Small intestine (tissue), 7 donors: ENCODE results near the gene BFSP2. TPM values are rescaled to one million over a fixed set of nuclear protein-coding genes. Genes with fewer than 3 reads are reported as not detected.

ENCODE experiments used
- DNase-seq, 2 donors: peaks; one replicate each; pipeline versions ENCODE4 v3.0.0 to v3.0.0-alpha.2; 2013
- FAIRE-seq: peaks from 2 replicates; lab custom pipeline; 2012; peaks lifted over from hg19 to GRCh38; lab: Jason Lieb, UNC
- H3K27ac ChIP-seq, 3 donors: one replicate each; pipeline ENCODE4 v1.5.1; 2013; ENCODE audit warnings: low read length in 2 of 3, mild to moderate bottlenecking in 2 of 3, control low read depth in 1 of 3, inconsistent platforms in 1 of 3, low read depth in 1 of 3, moderate library complexity in 1 of 3
- H3K27me3 ChIP-seq, 3 donors: one replicate each; pipeline ENCODE4 v1.6.1; 2013; ENCODE audit warnings: low read length in 3 of 3, inconsistent platforms in 1 of 3; ENCODE audit not compliant: control insufficient read depth in 3 of 3, insufficient read depth in 3 of 3
- H3K36me3 ChIP-seq, 3 donors: one replicate each; pipeline ENCODE4 v1.6.1; 2013; ENCODE audit warnings: low read length in 3 of 3, inconsistent platforms in 1 of 3, low read depth in 1 of 3, mild to moderate bottlenecking in 1 of 3, moderate library complexity in 1 of 3; ENCODE audit not compliant: control insufficient read depth in 3 of 3, insufficient read depth in 2 of 3
- H3K4me1 ChIP-seq, 3 donors: one replicate each; pipeline ENCODE4 v1.6.1; 2013; ENCODE audit warnings: low read length in 2 of 3, inconsistent platforms in 1 of 3, low read depth in 1 of 3, mild to moderate bottlenecking in 1 of 3, moderate library complexity in 1 of 3; ENCODE audit not compliant: control insufficient read depth in 3 of 3, insufficient read depth in 2 of 3
- H3K4me3 ChIP-seq, 3 donors: one replicate each; pipeline ENCODE4 v1.5.1; 2013; ENCODE audit warnings: low read length in 3 of 3, control low read depth in 1 of 3, inconsistent platforms in 1 of 3, low read depth in 1 of 3, mild to moderate bottlenecking in 1 of 3, moderate library complexity in 1 of 3
- H3K9me3 ChIP-seq, 2 donors: one replicate each; pipeline ENCODE4 v1.6.1; 2013; ENCODE audit warnings: low read depth in 1 of 2, low read length in 1 of 2; ENCODE audit not compliant: control insufficient read depth in 2 of 2, insufficient read depth in 1 of 2
- WGBS, 3 donors: extraction: QIAGEN DNeasy Blood & Tissue Kit; methylation state at CpG; one replicate each; pipeline ENCODE4 v1.1.7; 2013; 5-methylcytosine and 5-hydroxymethylcytosine counted together
- polyA plus RNA-seq, 4 donors: library from polyadenylated mRNA; stranded (reverse) in 3 of 4; unstranded in 1 of 4; fragments of 200-250 nt in 3 of 4; fragments of 120-200 nt in 1 of 4; gene quantifications; one replicate each; pipeline versions ENCODE4 v1.2.1 to v1.2.3, GENCODE V29; 2013
- donor health status: healthy with polysubstance abuse.
- donor health status: control.
- donor health status: control.
- donor health status: Bipolar disorder and iron deficiency.
- donor health status: healthy.

Gene BFSP2
- polyA plus RNA-seq, 4 donors: 1.3 TPM; not detected in 3

DNA sequence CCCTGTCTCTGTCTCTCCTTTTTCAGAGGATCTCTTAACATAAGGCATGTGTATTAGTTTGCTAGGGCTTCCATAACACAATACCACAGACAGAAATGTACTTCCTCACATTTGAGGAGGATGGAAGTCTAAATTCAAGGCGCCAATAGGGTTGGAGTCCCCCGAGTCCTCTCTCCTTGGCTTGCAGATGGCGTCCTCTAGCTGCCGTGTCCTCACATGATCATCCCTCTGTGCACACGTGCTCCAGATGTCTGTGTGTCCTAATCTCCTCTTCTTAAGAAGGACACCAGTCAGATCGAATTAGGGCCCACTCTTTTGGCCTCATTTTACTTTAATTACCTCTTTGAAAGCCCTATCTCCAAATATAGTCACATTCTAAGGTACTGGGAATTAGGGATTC is 23.0 kb upstream of the BFSP2 start:
- no peak overlapping the region for H3K4me3 ChIP-seq
- no peaks in the 10 kb centered on the region for H3K4me1 ChIP-seq
- FAIRE-seq (no peak), DNase-seq (no peak)
- WGBS, 3 donors: 60 to 67% (median 64%) methylated on average over 6 of the region's 6 CpGs
- H3K27ac ChIP-seq: no peak overlapping the region
- H3K9me3 ChIP-seq: no peaks in the 10 kb centered on the region
- no peaks in the 10 kb centered on the region for H3K27me3 ChIP-seq
- no peaks in the 10 kb centered on the region for H3K36me3 ChIP-seq

DNA sequence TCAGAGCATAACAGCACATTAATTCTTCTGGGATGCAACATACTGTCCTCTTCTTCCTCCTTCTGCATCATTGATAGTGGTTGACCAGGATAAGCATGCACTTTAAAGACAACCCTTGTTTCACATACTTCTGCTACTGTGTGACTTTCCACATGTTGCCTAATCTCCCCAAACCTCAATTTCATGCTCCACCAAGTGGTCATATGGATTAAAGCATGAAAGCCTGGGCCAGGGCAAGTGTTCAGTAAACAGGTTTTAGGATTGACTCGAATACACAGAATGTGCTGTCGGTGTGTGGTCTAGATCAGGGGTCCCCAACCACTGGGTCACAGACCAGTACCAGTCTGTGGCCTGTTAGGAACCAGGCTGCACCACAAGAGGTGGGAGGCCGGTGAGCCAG is 22.5 kb upstream of the BFSP2 start:
- DNase-seq (peak in 1 of 2 donors; percentile 10), FAIRE-seq (no peak)
- Histone ChIP-seq H3K4me3 (no peak overlapping the region), H3K27me3 (no peaks in the 10 kb centered on the region), H3K27ac (no peak overlapping the region), H3K36me3 (no peaks in the 10 kb centered on the region), H3K4me1 (no peaks in the 10 kb centered on the region), H3K9me3 (no peaks in the 10 kb centered on the region)
- 51 to 75% (median 69%) methylated on average over 3 of the region's 3 CpGs for WGBS, 3 donors

DNA sequence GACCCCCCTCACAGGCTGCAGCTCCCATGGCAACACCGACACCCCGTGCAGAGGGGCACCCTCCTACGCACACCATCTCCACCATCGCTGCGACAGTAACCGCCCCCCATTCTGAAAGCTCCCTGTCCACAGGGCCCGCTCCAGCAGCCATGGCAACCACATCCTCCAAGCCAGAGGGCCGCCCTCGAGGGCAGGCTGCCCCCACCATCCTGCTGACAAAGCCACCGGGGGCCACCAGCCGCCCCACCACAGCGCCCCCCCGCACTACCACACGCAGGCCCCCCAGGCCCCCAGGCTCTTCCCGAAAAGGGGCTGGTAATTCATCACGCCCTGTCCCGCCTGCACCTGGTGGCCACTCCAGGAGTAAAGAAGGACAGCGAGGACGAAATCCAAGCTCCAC is 19.9 kb upstream of the BFSP2 start:
- DNase-seq (no peak), FAIRE-seq (no peak)
- H3K27me3 ChIP-seq: no peaks in the 10 kb centered on the region
- no peaks in the 10 kb centered on the region for H3K9me3 ChIP-seq
- H3K4me3 ChIP-seq: no peak overlapping the region
- H3K27ac ChIP-seq: no peak overlapping the region
- WGBS, 3 donors: 90 to 94% (median 93%) methylated on average over 19 of the region's 19 CpGs
- H3K4me1 ChIP-seq: no peaks in the 10 kb centered on the region
- H3K36me3 ChIP-seq: no peaks in the 10 kb centered on the region

DNA sequence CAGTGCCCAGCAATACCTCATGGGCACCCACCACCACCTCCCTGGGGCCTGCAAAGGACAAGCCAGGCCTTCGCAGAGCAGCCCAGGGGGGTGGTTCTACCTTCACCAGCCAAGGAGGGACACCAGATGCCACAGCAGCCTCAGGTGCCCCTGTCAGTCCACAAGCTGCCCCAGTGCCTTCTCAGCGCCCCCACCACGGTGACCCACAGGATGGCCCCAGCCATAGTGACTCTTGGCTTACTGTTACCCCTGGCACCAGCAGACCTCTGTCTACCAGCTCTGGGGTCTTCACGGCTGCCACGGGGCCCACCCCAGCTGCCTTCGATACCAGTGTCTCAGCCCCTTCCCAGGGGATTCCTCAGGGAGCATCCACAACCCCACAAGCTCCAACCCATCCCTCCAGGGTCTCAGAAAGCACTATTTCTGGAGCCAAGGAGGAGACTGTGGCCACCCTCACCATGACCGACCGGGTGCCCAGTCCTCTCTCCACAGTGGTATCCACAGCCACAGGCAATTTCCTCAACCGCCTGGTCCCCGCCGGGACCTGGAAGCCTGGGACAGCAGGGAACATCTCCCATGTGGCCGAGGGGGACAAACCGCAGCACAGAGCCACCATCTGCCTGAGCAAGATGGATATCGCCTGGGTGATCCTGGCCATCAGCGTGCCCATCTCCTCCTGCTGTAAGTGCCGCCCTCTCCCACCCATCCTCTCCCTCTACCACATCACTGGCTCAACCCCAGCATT is 19.2 kb upstream of the BFSP2 start:
- 92 to 96% (median 94%) methylated on average over 16 of the region's 16 CpGs for WGBS, 3 donors
- DNase-seq (no peak), FAIRE-seq (no peak)
- H3K36me3 ChIP-seq: no peaks in the 10 kb centered on the region
- no peak overlapping the region for H3K4me3 ChIP-seq
- no peaks in the 10 kb centered on the region for H3K27me3 ChIP-seq
- H3K4me1 ChIP-seq: no peaks in the 10 kb centered on the region
- H3K9me3 ChIP-seq: no peaks in the 10 kb centered on the region
- no peak overlapping the region for H3K27ac ChIP-seq

DNA sequence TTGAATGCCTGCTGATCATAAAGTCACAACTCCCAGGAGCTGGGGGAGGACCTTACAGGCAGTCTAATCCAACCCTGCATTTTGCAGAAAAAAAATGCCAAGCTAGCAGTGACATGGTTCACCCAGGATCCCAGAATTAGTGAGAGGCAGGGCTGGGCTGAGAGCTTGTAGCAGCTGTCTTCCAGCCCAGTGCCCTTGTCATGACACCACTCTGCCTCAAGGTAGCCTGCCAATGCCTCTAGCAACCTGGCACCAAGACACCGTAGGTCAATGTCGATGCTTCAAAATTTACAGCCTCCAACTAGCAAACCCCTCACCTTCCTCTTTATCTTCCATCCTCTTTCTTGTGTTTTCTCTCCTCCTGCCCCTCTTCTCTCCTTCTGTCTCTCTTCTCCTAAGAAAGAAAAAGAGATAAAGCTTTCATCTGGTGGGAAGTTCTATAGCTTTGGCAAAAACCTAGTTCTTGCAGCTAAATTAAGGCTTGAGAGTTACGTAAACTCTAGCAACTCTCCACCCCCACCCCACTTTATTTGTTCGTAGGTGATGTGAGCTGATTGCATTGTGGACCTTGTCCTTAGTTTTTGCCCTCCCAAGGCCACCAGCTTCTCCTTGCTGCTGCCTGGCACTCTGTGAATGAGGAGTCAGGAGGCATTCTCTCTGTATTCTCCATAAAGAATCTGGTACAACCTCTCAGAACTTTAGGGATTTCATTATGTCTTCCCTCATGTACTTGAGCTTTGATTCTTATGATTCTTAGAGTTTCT is 18.3 kb upstream of the BFSP2 start:
- H3K4me3 ChIP-seq: no peak overlapping the region
- DNase-seq (peak in 1 of 2 donors; percentile 11), FAIRE-seq (no peak)
- H3K27me3 ChIP-seq: peaks cover 0 to 2% (median 0%) of the 10 kb centered on the region in 3 donors
- H3K27ac ChIP-seq: no peak overlapping the region
- 26 to 47% (median 43%) methylated on average over 4 of the region's 4 CpGs for WGBS, 3 donors
- H3K36me3 ChIP-seq: no peaks in the 10 kb centered on the region
- H3K9me3 ChIP-seq: no peaks in the 10 kb centered on the region
- no peaks in the 10 kb centered on the region for H3K4me1 ChIP-seq

DNA sequence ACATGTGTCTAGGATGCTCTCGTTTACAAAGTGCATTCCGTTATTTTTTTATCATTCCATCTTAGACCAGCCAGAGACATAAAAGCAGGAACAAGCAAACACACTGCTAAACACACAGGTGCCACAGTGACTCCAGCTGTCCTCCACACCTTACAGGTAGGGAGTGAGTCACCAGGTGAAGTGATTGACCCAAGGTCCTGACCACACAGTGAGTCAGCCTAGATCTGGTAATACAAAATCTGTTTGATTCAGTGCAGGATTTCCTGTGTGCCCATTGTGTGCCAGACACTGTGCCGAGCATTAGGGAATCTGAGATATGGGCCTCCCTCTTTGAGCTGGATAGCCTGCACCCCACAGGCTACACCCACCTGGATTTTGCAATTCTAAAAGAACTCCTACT is 16.7 kb upstream of the BFSP2 start:
- H3K27me3 ChIP-seq: peaks cover 0 to 2% (median 0%) of the 10 kb centered on the region in 3 donors
- 55 to 65% (median 59%) methylated on average over 3 of the region's 3 CpGs for WGBS, 3 donors
- FAIRE-seq: no peak
- H3K4me1 ChIP-seq: no peaks in the 10 kb centered on the region
- DNase-seq: peak in 1 of 2 donors; percentile 20
- H3K27ac ChIP-seq: no peak overlapping the region
- H3K4me3 ChIP-seq: no peak overlapping the region
- H3K9me3 ChIP-seq: no peaks in the 10 kb centered on the region
- H3K36me3 ChIP-seq: no peaks in the 10 kb centered on the region

DNA sequence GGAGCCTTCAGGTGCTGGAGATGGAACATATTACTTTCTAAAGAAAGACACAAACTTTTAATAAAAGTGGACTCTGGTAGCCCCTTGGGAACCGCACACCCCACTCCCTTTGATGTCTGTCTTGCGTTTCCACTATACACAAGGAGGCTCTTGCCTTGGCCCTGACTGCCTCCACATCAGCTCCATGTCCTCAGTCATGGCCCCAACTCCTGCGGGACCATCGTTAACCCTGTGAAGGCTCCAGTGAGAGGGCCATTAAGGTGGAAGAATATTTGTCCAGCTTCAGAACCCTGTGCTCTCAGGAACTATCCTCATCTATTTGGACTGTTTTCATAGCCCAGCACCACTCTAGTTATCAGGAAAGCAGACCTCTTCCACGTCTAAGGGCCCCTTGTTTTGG is 16.1 kb upstream of the BFSP2 start:
- no peak for FAIRE-seq

DNA sequence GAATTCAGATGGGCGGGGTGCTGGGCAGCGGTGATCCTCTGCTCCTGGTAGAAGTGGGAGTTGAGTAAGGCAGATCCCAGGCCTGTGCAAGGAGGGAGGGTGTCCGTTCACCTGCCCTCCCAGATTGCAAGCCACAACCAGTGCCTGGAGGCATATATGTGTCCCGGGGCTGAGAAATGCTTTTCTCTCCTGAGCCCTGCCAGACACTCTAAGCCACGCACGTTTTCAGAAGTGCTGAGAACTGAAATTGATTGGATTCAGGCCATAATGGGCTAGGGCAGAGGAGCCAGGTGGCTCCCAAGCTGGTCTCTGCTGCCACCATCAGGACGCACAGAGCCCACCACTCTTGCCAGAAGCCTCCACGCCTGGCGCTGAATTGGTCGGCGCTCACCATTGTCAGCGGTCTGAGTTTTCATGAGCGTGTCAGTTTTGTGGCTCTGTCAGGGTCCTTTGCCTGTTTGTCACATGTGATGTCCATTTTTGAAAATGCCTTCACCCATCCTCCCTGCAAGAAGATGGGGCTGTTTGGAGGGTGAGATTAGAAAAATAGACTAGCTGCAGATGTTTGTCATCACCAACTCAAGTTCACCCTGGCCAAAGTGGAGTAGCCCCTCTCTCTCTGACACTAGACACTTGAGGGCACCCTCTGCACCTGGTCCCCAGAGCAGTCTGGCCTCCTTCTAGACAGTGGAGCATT is 15.4 kb upstream of the BFSP2 start:
- H3K4me1 ChIP-seq: no peaks in the 10 kb centered on the region
- H3K9me3 ChIP-seq: no peaks in the 10 kb centered on the region
- no peaks in the 10 kb centered on the region for H3K36me3 ChIP-seq
- FAIRE-seq (no peak), DNase-seq (peak; percentile 29 to 66)
- 23 to 34% (median 25%) methylated on average over 13 of the region's 13 CpGs for WGBS, 3 donors
- peaks cover 0 to 2% (median 0%) of the 10 kb centered on the region in 3 donors for H3K27me3 ChIP-seq
- H3K4me3 ChIP-seq: no peak overlapping the region
- H3K27ac ChIP-seq: no peak overlapping the region

More for the DNA sequence above, 16.1 kb upstream of the BFSP2 start:
- Histone ChIP-seq H3K27ac (no peak overlapping the region), H3K4me3 (no peak overlapping the region), H3K36me3 (no peaks in the 10 kb centered on the region), H3K9me3 (no peaks in the 10 kb centered on the region), H3K27me3 (peaks cover 0 to 2% (median 0%) of the 10 kb centered on the region in 3 donors), H3K4me1 (no peaks in the 10 kb centered on the region)
- DNase-seq: no peak
- 82 to 86% (median 86%) methylated on average over 5 of the region's 5 CpGs for WGBS, 3 donors
